Activated naive CD8-positive, alpha-beta T cell (primary cell): Measurements from ENCODE around the gene TBC1D2B.

Experiments used
- H3K27ac Mint-ChIP-seq: one replicate; pipeline ENCODE4 v1.8.0; 2021; ENCODE audit warnings: mixed read lengths
- H3K27me3 Mint-ChIP-seq: one replicate; pipeline ENCODE4 v1.8.0; 2021; ENCODE audit warnings: mixed read lengths
- H3K36me3 Mint-ChIP-seq: one replicate; pipeline ENCODE4 v1.8.0; 2021; ENCODE audit warnings: mixed read lengths
- H3K4me1 Mint-ChIP-seq: one replicate; pipeline ENCODE4 v1.8.0; 2021; ENCODE audit warnings: low read depth, mixed read lengths
- H3K4me3 Mint-ChIP-seq: one replicate; pipeline ENCODE4 v1.8.0; 2021; ENCODE audit warnings: mild to moderate bottlenecking, mixed read lengths
- H3K9me3 Mint-ChIP-seq: one replicate; pipeline ENCODE4 v1.8.0; 2021; ENCODE audit warnings: low read depth, mixed read lengths

Gene TBC1D2B

DNA sequence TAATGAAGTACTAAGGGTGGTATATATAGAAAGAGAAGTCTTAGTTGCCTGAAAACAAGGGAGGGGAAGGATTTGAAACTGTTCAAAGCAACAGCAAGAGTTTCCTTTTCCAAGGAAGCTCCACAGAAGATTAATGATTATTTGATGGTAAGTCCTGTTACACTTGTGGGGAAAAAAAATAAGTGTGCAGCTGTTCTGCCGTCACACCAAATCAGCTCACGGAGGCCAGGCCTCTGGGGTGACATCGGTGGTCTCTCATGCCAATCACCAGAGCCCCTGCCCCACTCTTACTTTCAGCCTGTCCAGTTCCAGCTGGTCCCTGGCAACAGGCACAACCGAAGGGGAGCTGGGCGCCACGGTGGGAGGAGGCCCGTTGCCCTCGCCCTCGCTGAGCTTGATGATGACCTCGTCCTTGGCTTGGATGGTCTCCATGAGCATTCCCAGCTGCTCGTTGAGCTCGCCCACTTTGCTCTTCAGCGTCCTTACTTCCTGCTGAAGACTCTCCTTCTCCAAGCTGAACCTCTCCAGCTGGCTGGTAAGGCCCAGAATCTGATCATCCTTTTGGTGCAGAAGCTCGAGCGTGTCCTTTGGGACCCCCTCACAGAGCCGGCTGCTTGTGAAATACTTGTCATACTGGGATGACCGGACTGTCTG lies 53.5 kb downstream of the TBC1D2B start:
- H3K4me1 Mint-ChIP-seq, result peaks cover 10% of the 10 kb centered on the region
- H3K4me3 Mint-ChIP-seq, result no peak overlapping the region
- no peaks in the 10 kb centered on the region for H3K9me3 Mint-ChIP-seq
- H3K36me3 Mint-ChIP-seq, result peaks cover 9% of the 10 kb centered on the region
- no peaks in the 10 kb centered on the region for H3K27me3 Mint-ChIP-seq
- no peak overlapping the region for H3K27ac Mint-ChIP-seq

DNA sequence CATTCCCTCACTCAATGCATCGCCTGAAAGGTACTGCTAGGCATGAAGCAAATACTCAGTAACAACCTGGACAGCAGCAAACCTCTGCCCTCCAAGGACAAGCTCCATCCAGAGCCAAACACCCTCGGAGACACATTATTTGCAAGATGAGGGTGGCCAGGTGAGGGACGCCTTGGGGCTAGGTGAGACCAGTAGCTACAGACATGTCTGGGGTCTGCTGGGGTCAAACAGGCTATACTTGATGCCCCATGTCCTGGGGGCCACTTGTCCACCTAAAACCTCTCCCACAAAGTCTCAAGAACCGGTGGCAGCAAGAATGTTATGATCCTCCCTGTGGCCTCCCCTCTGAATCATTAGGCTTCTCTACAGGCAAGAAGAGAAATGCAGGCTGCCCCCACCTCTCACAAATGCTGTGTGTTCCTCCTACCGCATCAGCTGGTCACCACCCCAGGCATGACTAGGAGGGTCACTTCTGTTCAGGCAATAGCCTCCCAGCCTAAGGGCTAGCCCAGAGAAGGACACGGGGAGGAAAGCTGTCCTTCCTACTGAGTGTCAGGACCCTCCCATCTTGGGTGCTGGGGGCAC lies 54.3 kb downstream of the TBC1D2B start:
- Mint-ChIP-seq H3K4me1 (peaks cover 19% of the 10 kb centered on the region), H3K4me3 (no peak overlapping the region), H3K9me3 (no peaks in the 10 kb centered on the region), H3K36me3 (peaks cover 8% of the 10 kb centered on the region), H3K27ac (no peak overlapping the region), H3K27me3 (no peaks in the 10 kb centered on the region)

DNA sequence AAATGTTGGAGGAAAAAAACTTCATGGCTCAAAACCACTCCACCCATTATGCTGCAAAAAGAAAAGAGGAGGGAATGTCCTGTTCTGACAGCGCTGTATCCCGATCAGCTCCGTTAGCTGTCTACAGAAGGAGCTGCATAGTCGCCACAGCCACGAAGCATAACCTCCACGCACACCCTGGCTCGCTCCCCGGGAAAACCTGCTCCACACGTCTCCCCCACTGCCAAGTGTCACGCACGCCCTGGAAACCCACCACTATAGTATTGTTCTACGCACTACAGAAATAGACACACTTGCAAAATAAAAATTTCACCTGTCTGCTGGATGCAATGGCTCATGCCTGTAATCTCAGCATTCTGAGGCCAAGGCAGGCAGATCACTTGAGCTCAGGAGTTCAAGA lies 55.8 kb downstream of the TBC1D2B start:
- no peaks in the 10 kb centered on the region for H3K27me3 Mint-ChIP-seq
- H3K9me3 Mint-ChIP-seq, result no peaks in the 10 kb centered on the region
- H3K4me1 Mint-ChIP-seq, result peaks cover 24% of the 10 kb centered on the region
- no peak overlapping the region for H3K4me3 Mint-ChIP-seq
- no peak overlapping the region for H3K27ac Mint-ChIP-seq
- H3K36me3 Mint-ChIP-seq, result peaks cover 8% of the 10 kb centered on the region

DNA sequence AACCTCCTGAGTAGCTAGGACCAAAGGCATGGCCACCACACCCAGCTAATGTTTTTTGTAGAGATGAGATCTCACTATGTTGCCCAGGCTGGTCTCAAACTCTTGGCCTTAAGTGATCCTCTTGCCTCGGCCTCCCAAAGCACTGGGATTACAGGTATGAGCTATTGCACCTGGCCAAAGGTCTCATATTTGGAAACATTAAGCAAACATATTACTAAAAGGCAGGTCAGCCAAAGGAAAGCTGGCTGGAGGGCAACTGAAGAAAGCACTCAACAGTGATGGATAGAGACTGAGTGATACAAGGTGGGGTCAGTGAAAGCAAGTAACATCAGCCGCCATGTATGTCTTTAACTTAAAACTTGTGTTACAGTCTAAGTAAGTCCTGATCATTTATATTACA lies 57.5 kb downstream of the TBC1D2B start:
- H3K4me1 Mint-ChIP-seq, result peaks cover 24% of the 10 kb centered on the region
- no peaks in the 10 kb centered on the region for H3K9me3 Mint-ChIP-seq
- H3K36me3 Mint-ChIP-seq, result peaks cover 13% of the 10 kb centered on the region
- H3K4me3 Mint-ChIP-seq, result no peak overlapping the region
- H3K27ac Mint-ChIP-seq, result no peak overlapping the region
- H3K27me3 Mint-ChIP-seq, result no peaks in the 10 kb centered on the region

DNA sequence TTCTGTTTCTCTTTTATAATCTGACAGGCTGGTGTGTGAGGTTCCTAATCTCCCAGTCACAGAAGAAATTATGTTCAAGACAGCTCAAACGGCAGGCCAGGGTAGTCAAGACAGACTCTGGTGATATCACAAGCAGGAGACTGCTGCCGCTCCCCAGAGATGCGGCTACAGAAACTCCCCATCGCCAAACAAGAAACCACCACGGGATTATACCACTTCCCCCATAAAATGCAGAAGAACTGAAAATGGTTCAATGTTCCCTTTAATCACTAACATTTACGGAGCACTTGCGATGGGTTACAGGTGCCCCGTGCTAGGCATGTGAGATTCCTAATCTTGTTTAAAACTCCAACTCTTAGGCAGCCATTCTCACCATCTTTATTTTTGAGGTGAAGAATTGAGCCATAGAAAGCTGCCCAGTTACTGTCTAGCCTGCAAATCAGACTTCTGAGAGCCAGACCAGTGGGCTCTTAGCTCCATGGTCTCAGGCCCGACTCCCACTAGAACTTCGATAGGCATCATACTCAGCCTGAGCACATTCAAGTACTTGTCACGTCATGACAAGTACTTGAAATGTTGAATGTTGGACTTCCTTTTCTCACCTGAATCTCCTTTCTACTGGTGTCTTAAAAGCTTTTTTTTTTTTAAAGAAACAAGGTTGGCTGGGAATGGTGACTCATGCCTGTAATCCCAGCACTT lies 58.4 kb downstream of the TBC1D2B start:
- Mint-ChIP-seq H3K36me3 (peaks cover 9% of the 10 kb centered on the region), H3K4me3 (peak overlapping the region; percentile 28)

DNA sequence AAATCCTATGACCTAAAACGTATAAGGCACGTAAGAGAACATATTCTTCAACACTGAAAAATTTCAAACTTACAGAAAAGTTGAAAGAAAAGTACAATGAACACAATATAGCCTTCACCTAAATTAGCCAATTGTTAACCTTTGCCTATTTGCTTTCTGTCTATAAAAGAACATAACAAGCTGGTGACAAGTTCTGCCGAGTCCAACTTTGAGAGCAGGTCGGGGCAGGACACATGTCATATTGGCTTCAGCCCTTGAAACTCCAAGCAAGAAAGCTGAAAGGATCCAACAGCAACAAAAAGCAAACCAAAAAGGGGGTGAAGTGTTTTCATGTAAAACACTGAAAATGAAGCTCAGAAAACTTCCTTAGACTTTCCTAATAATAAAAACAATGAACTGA lies 59.1 kb downstream of the TBC1D2B start:
- H3K4me1 Mint-ChIP-seq, result peaks cover 24% of the 10 kb centered on the region
- no peaks in the 10 kb centered on the region for H3K9me3 Mint-ChIP-seq
- H3K4me3 Mint-ChIP-seq, result no peak overlapping the region
- H3K36me3 Mint-ChIP-seq, result peaks cover 7% of the 10 kb centered on the region
- peak overlapping the region; percentile 13 for H3K27ac Mint-ChIP-seq
- no peaks in the 10 kb centered on the region for H3K27me3 Mint-ChIP-seq

More for the DNA sequence above, 58.4 kb downstream of the TBC1D2B start:
- peaks cover 24% of the 10 kb centered on the region for H3K4me1 Mint-ChIP-seq
- no peaks in the 10 kb centered on the region for H3K9me3 Mint-ChIP-seq
- peak overlapping the region; percentile 64 for H3K27ac Mint-ChIP-seq
- H3K27me3 Mint-ChIP-seq, result no peaks in the 10 kb centered on the region

DNA sequence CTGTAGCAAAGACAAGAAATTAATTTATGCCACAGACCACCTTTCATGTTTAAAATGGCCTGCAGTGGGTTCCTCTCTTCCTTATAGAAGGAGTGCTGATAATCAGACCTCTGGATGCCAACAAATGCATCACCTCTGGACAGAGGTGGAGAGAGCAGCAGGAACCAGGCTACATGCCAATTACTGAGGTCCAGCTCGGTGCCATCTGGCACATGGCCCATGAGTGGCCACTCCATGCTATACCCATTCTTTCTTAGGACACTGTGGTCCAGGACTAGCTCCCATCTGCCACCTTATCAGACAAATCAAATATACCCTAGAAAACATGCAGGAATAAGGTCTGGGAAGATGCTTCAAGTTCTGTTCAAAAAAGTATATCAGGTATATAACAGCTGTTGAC lies 60.7 kb downstream of the TBC1D2B start:
- H3K9me3 Mint-ChIP-seq, result no peaks in the 10 kb centered on the region
- H3K27ac Mint-ChIP-seq, result peak overlapping the region; percentile 29
- no peak overlapping the region for H3K4me3 Mint-ChIP-seq
- H3K27me3 Mint-ChIP-seq, result no peaks in the 10 kb centered on the region
- peaks cover 7% of the 10 kb centered on the region for H3K36me3 Mint-ChIP-seq
- peaks cover 24% of the 10 kb centered on the region for H3K4me1 Mint-ChIP-seq

DNA sequence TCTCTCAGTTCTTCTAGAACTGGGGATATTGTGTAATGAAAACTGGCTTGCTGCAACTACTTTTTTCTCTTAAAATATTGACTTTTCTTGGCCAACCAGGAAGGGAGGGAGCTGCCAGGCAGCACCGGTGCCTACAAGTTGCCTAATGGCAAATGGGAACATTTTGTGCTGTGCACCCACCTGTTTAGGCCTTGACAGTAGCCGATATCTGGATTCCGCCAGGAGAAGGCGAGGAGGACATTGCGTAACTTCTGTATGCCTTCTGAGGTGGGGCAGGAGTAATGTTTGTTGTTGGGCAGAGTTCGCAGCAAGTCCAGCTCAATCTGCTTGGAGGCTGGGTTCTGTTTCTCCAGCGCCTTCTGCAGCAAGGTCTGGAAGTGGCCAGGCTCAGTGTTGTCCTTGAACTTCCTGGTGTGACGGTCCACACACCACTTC lies 64.9 kb downstream of the TBC1D2B start:
- Mint-ChIP-seq H3K27me3 (no peaks in the 10 kb centered on the region), H3K9me3 (no peaks in the 10 kb centered on the region), H3K36me3 (peaks cover 5% of the 10 kb centered on the region), H3K27ac (no peak overlapping the region), H3K4me1 (peaks cover 1% of the 10 kb centered on the region), H3K4me3 (no peak overlapping the region)

DNA sequence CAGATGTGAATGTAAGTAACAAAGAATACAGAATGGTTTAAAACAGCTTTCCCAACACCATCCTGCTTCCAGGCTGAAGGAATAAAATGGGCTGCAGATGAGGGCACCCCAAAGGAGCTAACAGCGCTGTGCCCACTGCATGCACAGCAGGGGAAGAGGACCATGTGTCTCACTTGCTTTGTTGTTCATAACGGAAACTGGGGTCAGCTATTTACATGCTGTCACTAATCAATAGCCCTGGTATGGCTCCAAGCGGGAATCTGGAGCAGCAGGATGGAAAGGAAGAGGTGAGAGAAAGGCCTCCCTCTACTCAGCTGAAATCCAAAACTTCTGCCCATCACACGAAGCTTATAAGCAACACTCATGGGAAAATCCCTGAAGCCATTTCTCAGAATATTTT lies 67.4 kb downstream of the TBC1D2B start:
- H3K27me3 Mint-ChIP-seq, result no peaks in the 10 kb centered on the region
- no peaks in the 10 kb centered on the region for H3K36me3 Mint-ChIP-seq
- H3K9me3 Mint-ChIP-seq, result no peaks in the 10 kb centered on the region
- H3K4me1 Mint-ChIP-seq, result no peaks in the 10 kb centered on the region
- H3K27ac Mint-ChIP-seq, result no peak overlapping the region
- no peak overlapping the region for H3K4me3 Mint-ChIP-seq

DNA sequence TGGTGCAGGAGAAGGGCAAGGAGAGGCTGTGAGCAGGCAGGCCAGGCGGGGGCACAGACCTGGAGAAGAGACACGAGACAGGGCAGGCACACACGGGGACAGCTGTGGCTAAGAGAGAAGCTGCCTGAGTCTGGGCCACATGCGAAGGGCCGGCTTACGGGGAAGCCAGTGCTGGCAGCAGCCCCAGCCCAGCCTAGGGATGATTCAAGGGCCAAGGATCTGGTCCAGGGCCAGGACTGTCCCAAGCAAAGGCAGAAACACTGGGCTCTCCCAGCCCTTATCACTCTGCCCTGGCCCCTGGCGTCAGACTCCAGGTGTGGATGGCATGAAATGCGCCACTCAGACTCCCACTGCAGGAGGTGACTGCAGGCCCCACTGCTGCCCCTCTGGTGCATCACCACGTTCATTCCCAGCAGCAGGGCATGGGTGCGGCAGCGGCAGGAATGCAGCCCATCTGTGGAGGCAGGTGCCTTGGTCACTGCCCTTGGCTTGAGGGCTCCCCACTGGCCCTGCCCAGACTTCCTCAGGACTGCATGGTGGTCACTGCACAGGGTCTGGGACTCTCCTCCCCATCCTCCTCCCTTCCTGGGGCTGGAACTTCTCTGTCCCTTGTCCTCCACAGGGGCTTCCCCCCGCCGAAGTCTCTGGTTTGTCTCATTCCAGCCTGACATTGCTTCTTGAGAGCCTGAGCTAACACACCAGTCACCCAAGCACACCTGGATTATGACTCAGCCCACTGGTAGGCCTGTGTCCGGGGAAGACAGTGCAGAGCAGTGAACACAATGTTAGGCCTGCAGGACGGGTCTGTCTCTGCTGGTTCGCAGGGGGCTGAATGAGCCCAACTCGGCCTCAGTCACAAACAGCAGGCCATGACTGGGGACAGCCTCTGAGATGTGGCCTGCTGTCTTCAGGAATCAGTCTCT lies 69.3 kb downstream of the TBC1D2B start:
- no peak overlapping the region for H3K4me3 Mint-ChIP-seq

DNA sequence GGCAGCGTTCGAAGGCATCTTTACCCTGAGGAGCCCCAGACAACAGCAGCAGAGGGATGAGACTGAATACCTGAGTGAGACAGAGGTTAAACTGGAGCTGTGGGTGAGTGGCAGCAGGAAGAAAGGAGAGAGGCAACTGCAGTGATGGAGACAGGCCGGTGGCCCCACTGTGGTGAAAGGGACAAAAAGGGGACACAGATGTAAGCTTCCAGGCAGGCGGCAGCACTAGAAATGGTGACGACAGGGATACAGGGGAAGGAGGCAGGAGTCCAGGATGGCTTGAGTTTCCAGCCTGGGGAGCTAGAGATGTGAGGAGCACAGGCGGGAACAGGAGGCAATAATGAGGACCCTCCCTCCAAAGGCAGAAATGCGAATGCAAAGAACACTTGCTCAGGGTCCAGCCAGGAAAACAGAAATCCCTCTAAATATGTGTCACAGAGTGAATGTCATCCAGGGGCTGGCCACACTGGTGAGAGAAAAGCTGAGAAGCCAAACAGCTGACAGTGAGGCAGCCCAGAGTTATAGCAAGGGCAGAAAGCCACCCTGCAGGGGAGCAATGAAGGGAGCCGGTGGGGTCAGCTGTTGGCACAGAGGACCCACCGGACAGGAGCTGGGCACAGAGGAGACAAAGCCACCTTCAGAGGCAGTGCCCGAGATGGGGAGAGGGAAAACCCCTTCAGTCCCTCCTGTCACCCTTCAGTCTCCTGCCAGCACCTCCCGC lies 70.1 kb downstream of the TBC1D2B start:
- Mint-ChIP-seq H3K4me3 (no peak overlapping the region), H3K9me3 (no peaks in the 10 kb centered on the region), H3K4me1 (no peaks in the 10 kb centered on the region), H3K27ac (no peak overlapping the region), H3K27me3 (no peaks in the 10 kb centered on the region), H3K36me3 (peaks cover 2% of the 10 kb centered on the region)

More for the DNA sequence above, 69.3 kb downstream of the TBC1D2B start:
- no peaks in the 10 kb centered on the region for H3K27me3 Mint-ChIP-seq
- no peaks in the 10 kb centered on the region for H3K9me3 Mint-ChIP-seq
- no peaks in the 10 kb centered on the region for H3K36me3 Mint-ChIP-seq
- H3K27ac Mint-ChIP-seq, result no peak overlapping the region
- H3K4me1 Mint-ChIP-seq, result no peaks in the 10 kb centered on the region

DNA sequence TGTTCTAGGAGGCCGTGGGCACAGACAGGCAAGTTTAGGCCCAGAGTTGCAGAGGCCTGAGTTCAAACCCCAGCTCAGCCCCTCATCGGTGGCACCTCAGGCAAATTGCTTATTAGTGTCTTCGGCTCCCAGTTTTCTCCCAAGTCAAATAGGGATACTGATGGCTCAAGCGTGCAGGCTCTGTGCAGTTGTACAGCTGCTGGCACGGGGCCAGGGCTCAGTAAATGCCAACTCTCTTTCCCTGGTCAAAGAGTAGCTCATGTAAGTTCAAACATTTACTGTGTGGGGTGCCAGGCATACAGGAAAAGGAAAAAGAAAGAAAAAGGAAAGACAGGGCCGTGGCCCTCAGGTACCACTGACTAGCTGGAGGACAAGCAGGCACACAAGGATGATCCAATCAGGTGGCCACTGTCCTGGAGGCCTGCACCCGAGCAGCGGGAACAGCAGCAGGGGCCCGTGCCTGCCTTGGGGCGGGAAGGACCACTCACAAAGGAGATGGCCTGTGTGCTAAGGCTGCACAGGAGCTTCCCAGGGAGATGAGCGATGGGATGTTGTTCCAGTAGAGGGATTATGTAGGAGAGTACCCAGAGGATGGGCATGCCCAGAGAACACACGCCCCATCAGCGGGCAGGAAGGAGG lies 70.8 kb downstream of the TBC1D2B start:
- Mint-ChIP-seq H3K4me1 (no peaks in the 10 kb centered on the region), H3K4me3 (no peak overlapping the region), H3K27me3 (no peaks in the 10 kb centered on the region), H3K27ac (peak overlapping the region; percentile 64), H3K9me3 (no peaks in the 10 kb centered on the region), H3K36me3 (peaks cover 2% of the 10 kb centered on the region)

DNA sequence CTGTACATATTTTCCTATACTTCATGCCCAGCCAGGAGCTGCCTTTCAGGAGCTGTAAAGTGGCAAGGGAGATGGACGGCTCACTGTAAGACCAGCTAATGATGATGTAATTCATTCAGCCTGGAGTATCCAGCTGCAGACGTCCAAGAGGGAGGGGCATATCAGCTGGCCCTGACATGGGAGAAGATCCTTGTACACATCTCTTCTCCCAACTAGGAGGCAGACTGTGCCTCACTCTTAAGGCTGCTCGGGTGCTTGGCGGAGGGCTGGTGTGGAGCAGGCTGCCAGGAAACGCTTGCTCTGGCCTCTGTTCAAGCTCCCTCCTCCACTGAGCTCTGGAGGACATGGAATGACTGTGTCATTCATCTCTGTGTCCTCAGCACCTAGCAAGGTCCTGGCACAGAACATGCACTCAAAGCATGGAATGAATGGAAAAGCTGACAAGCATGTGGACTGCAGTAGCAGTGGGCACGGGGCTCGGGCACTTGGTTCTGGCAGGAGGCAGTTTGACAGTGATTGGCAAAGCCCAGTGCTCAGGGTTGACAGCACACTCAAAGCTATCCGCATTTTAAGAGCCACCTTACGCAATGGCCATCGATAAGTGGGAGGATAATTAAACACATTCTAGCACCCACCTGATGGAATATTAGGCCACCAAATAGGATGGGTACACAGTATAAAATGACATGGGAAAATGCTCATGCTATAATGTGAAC lies 72.4 kb downstream of the TBC1D2B start:
- Mint-ChIP-seq H3K9me3 (no peaks in the 10 kb centered on the region), H3K27ac (no peak overlapping the region), H3K36me3 (peaks cover 7% of the 10 kb centered on the region), H3K4me3 (no peak overlapping the region), H3K27me3 (no peaks in the 10 kb centered on the region), H3K4me1 (peaks cover 3% of the 10 kb centered on the region)
